Body of pancreas (tissue), 4 donors: ENCODE measurements around the gene KCNIP4.

ENCODE experiments used
- POLR2A ChIP-seq, 3 donors: fragments of 450-650 bp; IDR thresholded peaks; one replicate each; pipeline ENCODE4 v1.6.1; 2016; ENCODE audit warnings: antibody characterized with exemption in 3 of 3, mild to moderate bottlenecking in 2 of 3
- TF ChIP-seq, protein P1 (sequence below), 7 experiments: fragments of 450-650 bp in 4 of 7; fragments of 200-600 bp in 3 of 7; sonication (generic) in 3 of 7; IDR thresholded peaks; one replicate each; pipeline ENCODE4 v1.5.1; 2016 to 2019; ENCODE audit warnings: antibody characterized with exemption in 7 of 7

DNA sequence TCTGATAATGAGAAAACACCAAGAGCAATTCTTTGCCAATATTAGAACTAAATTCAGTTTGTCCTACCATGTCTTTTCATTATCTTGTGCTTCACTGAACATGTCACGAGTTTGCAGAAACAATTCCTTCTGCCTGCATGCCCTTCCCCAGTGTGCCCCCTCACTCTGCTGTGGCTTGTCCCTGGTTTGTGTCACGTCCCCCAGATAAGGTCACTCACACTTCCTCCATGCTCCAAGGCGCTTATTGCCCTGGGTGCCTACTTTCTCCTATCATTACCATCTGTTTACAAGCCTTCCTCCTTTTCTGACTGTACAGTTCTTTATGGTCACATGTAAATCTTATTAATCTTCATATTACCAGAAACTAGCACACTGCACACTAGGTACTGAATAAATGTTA lies 394.1 kb downstream of the KCNIP4 start:
- TF ChIP-seq POLR2A (IDR thresholded peaks at IDR 0.05), result no peak
- TF ChIP-seq, protein P1, sequence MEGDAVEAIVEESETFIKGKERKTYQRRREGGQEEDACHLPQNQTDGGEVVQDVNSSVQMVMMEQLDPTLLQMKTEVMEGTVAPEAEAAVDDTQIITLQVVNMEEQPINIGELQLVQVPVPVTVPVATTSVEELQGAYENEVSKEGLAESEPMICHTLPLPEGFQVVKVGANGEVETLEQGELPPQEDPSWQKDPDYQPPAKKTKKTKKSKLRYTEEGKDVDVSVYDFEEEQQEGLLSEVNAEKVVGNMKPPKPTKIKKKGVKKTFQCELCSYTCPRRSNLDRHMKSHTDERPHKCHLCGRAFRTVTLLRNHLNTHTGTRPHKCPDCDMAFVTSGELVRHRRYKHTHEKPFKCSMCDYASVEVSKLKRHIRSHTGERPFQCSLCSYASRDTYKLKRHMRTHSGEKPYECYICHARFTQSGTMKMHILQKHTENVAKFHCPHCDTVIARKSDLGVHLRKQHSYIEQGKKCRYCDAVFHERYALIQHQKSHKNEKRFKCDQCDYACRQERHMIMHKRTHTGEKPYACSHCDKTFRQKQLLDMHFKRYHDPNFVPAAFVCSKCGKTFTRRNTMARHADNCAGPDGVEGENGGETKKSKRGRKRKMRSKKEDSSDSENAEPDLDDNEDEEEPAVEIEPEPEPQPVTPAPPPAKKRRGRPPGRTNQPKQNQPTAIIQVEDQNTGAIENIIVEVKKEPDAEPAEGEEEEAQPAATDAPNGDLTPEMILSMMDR (IDR thresholded peaks at IDR 0.05), result no peak
